ENCODE data around the gene OXCT1. TPM values are rescaled to one million over a fixed set of nuclear protein-coding genes. Genes with fewer than 3 reads are reported as not detected.
A peak's percentile ranks its signal among the peaks of the same experiment; 100 is the strongest.

The OXCT1 gene
- total and polyA plus RNA-seq, 9 donors: 9.0 to 29.8 (median 15.4) TPM

DNA sequence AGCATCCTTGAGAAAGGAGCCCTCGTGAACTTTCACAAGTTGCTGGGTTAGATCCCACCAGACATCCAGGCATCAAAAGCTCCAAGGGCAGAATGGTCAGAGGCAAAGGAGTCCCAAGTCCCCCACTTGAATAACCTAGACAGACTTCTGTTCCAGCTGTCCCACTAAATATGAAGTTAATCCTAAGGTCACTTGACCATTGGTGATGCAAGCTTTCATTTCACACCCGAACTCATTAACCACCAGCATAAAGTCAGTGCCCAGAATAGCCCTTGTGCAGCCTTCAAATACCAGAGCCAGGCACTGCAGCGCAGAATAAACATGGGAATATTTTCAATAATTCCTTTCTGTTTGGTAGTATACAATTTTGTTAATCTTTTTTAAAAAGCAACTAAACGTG is 28.9 kb downstream of the OXCT1 start:
- no peaks in the 10 kb centered on the region for H3K36me3 ChIP-seq
- DNase-seq: no peak
- no peaks in the 10 kb centered on the region for H3K4me1 ChIP-seq (ENCODE audit: insufficient read depth)
- intact Hi-C loops (cut with DNase I): loop anchor here in 3 of 4 donors (10.0 kb wide), 2 partner anchors 327 to 937 kb away; partner anchors contain the start of genes C7 (in 2 of the 3) and PLCXD3 (in 1 of the 3)
- no peaks in the 10 kb centered on the region for H3K27me3 ChIP-seq
- H3K9me3 ChIP-seq: no peaks in the 10 kb centered on the region
- TF ChIP-seq EP300 (IDR thresholded peaks at IDR 0.05) (no peak), POLR2A (IDR thresholded peaks at IDR 0.05) (no peak)
- TF ChIP-seq, protein P1, sequence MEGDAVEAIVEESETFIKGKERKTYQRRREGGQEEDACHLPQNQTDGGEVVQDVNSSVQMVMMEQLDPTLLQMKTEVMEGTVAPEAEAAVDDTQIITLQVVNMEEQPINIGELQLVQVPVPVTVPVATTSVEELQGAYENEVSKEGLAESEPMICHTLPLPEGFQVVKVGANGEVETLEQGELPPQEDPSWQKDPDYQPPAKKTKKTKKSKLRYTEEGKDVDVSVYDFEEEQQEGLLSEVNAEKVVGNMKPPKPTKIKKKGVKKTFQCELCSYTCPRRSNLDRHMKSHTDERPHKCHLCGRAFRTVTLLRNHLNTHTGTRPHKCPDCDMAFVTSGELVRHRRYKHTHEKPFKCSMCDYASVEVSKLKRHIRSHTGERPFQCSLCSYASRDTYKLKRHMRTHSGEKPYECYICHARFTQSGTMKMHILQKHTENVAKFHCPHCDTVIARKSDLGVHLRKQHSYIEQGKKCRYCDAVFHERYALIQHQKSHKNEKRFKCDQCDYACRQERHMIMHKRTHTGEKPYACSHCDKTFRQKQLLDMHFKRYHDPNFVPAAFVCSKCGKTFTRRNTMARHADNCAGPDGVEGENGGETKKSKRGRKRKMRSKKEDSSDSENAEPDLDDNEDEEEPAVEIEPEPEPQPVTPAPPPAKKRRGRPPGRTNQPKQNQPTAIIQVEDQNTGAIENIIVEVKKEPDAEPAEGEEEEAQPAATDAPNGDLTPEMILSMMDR (IDR thresholded peaks at IDR 0.05): no peak
- H3K27ac ChIP-seq: no peak overlapping the region
- no peak overlapping the region for H3K4me3 ChIP-seq
- WGBS, 3 donors: 68 to 93% (median 85%) methylated on average over 4 of the region's 4 CpGs

DNA sequence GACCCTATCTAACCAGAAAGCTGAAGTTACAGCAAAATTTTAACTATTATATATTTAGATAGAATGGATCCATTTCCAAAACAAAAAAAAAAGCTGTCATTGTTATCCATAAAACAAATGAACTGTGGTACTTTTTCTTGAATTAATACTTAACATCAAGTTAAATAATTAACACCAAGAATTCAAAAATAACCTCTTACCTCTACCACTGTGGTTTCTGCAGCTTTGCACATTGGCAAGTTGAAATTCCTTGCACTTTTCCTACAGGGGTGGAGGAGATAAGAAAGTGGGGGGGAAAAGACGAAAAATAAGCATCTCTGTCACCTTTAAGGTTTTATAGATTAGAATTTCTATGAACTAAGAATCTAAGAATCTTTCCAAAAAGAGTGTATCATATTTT is 30.0 kb downstream of the OXCT1 start:
- H3K27ac ChIP-seq: no peak overlapping the region
- no peaks in the 10 kb centered on the region for H3K36me3 ChIP-seq
- peaks cover 4% of the 10 kb centered on the region for H3K4me1 ChIP-seq (ENCODE audit: insufficient read depth)
- intact Hi-C loops (cut with DNase I): loop anchor here in 3 of 4 donors (10.0 kb wide), 2 partner anchors 325 to 935 kb away; partner anchors contain the start of genes C7 (in 2 of the 3) and PLCXD3 (in 1 of the 3)
- no peak for DNase-seq
- H3K27me3 ChIP-seq: no peaks in the 10 kb centered on the region
- 85 to 92% (median 90%) methylated on average over 1 of the region's 1 CpG for WGBS, 3 donors
- no peaks in the 10 kb centered on the region for H3K9me3 ChIP-seq
- TF ChIP-seq EP300 (IDR thresholded peaks at IDR 0.05): no peak
- TF ChIP-seq POLR2A (IDR thresholded peaks at IDR 0.05): no peak
- TF ChIP-seq, protein P1 (IDR thresholded peaks at IDR 0.05): no peak
- H3K4me3 ChIP-seq: no peak overlapping the region

DNA sequence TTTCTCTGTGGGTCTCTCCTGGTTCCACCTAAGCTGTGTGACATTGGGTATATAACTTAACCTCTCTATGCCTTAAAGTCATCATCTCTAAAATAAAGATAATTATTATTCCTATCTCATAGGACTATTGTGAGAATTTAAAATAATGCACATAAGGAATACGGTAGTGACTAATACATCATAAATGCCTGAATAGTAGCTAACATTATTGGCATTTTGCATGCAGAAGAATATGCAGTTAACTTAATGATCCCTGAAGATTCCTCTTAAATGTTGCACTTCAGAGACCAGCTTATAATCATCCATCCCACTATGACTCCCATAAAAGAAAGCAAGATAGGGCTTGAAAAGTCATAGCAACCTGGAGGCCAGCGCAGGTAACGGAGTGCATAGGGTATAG is 32.4 kb downstream of the OXCT1 start:
- 96 to 99% (median 99%) methylated on average over 3 of the region's 3 CpGs for WGBS, 3 donors
- no peak overlapping the region for H3K27ac ChIP-seq
- H3K4me1 ChIP-seq (ENCODE audit: insufficient read depth): peaks cover 4% of the 10 kb centered on the region
- no peak overlapping the region for H3K4me3 ChIP-seq
- no peaks in the 10 kb centered on the region for H3K36me3 ChIP-seq
- intact Hi-C loops (cut with DNase I): no loop called here
- no peak for TF ChIP-seq POLR2A (IDR thresholded peaks at IDR 0.05)
- no peak for TF ChIP-seq EP300 (IDR thresholded peaks at IDR 0.05)
- TF ChIP-seq, protein P1 (IDR thresholded peaks at IDR 0.05): no peak
- no peaks in the 10 kb centered on the region for H3K9me3 ChIP-seq
- no peak for DNase-seq
- no peaks in the 10 kb centered on the region for H3K27me3 ChIP-seq

DNA sequence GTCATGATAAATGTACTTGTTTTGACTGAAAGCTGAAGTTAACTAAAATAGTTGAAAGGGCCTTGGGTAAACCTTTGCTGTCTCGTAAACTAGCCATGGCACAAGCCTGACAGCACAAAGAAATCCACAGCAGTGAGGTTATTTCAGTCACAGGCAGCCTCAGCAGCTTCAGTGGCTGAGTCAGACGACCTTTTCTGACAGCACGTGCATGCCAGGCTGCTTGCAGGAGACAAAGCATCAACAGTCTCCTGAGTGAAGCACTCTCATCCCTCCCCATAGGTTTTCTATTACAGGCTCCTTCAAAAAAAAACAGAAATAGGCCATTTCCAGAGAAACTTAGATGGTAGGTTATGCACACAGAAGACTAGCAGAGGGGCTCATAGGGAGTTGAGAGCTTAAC is 34.6 kb downstream of the OXCT1 start:
- TF ChIP-seq POLR2A (IDR thresholded peaks at IDR 0.05) (no peak), EP300 (IDR thresholded peaks at IDR 0.05) (no peak)
- TF ChIP-seq, protein P1 (IDR thresholded peaks at IDR 0.05): no peak
- H3K9me3 ChIP-seq: no peaks in the 10 kb centered on the region
- no peaks in the 10 kb centered on the region for H3K27me3 ChIP-seq
- peak; percentile 57 to 71 (median 62) for DNase-seq
- H3K27ac ChIP-seq: peak overlapping the region in 1 of 2 donors; percentile 34
- no peaks in the 10 kb centered on the region for H3K36me3 ChIP-seq
- WGBS, 3 donors: 10 to 25% (median 18%) methylated on average over 3 of the region's 3 CpGs
- intact Hi-C loops (cut with DNase I): no loop called here
- H3K4me3 ChIP-seq: no peak overlapping the region
- peaks cover 4% of the 10 kb centered on the region for H3K4me1 ChIP-seq (ENCODE audit: insufficient read depth)
